ENCODE measurements around the gene SNX32.

SNX32 gene

GRCh38 chr11:65816696-65817095, 17.1 kb upstream of the SNX32 start:
- Histone ChIP-seq H3F3A (ENCODE audit: low read depth) (peaks cover 4% of the 10 kb centered on the region; the same call in 1 of the 2 replicates), H3K4me1 (ENCODE audit: insufficient read depth, low read length, poor library complexity, severe bottlenecking) (peaks cover 13% of the 10 kb centered on the region), H3K9me3 (ENCODE audit: insufficient read depth, low read depth, low read length) (no peaks in the 10 kb centered on the region), H3K9me2 (replicated peaks; ENCODE audit: low read depth, low read length) (no peaks in the 10 kb centered on the region), H3K4me3 (ENCODE audit: low read length, poor library complexity, severe bottlenecking) (peak overlapping the region; percentile 77), H4K20me1 (ENCODE audit: insufficient read depth, low read length, poor library complexity, severe bottlenecking) (no peaks in the 10 kb centered on the region), H3K27me3 (ENCODE audit: insufficient read depth, low read length, poor library complexity, severe bottlenecking) (no peaks in the 10 kb centered on the region), H2AFZ (ENCODE audit: low read length) (no peak overlapping the region), H3K9ac (ENCODE audit: low read depth, low read length, poor library complexity, severe bottlenecking) (no peak overlapping the region), H3K4me2 (ENCODE audit: low read depth, low read length, poor library complexity, severe bottlenecking) (peak overlapping the region; percentile 87), H3K79me2 (ENCODE audit: insufficient read depth, low read length) (peaks cover 13% of the 10 kb centered on the region; the same call in 1 of the 2 replicates), H3K36me3 (ENCODE audit: insufficient read depth, low read length) (no peaks in the 10 kb centered on the region)
- TF ChIP-seq EZH2phosphoT487 (IDR thresholded peaks at IDR 0.05; ENCODE audit: borderline replicate concordance) = no peak
- no peak for TF ChIP-seq CTCF (conservative IDR thresholded peaks at IDR 0.05; ENCODE audit: low read length)

DNA sequence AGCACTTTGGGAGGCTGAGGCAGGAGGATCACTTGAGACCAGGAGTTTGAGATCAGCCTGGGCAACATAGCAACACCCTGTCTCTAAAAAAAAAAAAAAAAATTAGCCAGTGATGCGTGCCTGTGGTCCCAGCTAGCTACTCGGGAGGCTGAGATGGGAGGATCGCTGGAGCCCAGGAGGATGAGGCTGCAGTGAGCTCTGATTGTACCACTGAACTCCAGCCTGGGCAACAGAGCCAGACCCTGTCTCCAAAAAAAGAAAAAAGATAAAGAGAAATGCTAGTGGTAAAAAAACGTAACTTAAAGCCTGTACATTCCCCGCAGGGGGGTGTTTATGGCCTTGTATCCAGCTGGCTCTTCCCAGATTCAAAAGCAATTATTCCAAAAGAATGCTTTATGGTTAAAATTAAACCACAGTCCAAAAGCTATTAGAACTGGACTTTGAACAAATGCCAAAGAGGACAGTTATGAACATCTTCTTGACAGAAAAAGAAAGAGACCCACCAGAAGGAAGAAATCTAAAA, 16.4 kb upstream of the SNX32 start:
- Histone ChIP-seq H2AFZ (ENCODE audit: low read length) (peak overlapping the region; percentile 87), H3K4me3 (ENCODE audit: low read length, poor library complexity, severe bottlenecking) (peak overlapping the region; percentile 77), H3K9me2 (replicated peaks; ENCODE audit: low read depth, low read length) (no peaks in the 10 kb centered on the region), H3K9me3 (ENCODE audit: insufficient read depth, low read depth, low read length) (no peaks in the 10 kb centered on the region), H3K4me2 (ENCODE audit: low read depth, low read length, poor library complexity, severe bottlenecking) (peak overlapping the region; percentile 87), H3F3A (ENCODE audit: low read depth) (peaks cover 4% of the 10 kb centered on the region; the same call in 1 of the 2 replicates), H3K9ac (ENCODE audit: low read depth, low read length, poor library complexity, severe bottlenecking) (peak overlapping the region; percentile 77), H3K36me3 (ENCODE audit: insufficient read depth, low read length) (no peaks in the 10 kb centered on the region), H3K4me1 (ENCODE audit: insufficient read depth, low read length, poor library complexity, severe bottlenecking) (peaks cover 13% of the 10 kb centered on the region), H3K27me3 (ENCODE audit: insufficient read depth, low read length, poor library complexity, severe bottlenecking) (no peaks in the 10 kb centered on the region), H3K79me2 (ENCODE audit: insufficient read depth, low read length) (peaks cover 13% of the 10 kb centered on the region; the same call in 1 of the 2 replicates), H4K20me1 (ENCODE audit: insufficient read depth, low read length, poor library complexity, severe bottlenecking) (no peaks in the 10 kb centered on the region)
- no peak for TF ChIP-seq CTCF (conservative IDR thresholded peaks at IDR 0.05; ENCODE audit: low read length)

DNA sequence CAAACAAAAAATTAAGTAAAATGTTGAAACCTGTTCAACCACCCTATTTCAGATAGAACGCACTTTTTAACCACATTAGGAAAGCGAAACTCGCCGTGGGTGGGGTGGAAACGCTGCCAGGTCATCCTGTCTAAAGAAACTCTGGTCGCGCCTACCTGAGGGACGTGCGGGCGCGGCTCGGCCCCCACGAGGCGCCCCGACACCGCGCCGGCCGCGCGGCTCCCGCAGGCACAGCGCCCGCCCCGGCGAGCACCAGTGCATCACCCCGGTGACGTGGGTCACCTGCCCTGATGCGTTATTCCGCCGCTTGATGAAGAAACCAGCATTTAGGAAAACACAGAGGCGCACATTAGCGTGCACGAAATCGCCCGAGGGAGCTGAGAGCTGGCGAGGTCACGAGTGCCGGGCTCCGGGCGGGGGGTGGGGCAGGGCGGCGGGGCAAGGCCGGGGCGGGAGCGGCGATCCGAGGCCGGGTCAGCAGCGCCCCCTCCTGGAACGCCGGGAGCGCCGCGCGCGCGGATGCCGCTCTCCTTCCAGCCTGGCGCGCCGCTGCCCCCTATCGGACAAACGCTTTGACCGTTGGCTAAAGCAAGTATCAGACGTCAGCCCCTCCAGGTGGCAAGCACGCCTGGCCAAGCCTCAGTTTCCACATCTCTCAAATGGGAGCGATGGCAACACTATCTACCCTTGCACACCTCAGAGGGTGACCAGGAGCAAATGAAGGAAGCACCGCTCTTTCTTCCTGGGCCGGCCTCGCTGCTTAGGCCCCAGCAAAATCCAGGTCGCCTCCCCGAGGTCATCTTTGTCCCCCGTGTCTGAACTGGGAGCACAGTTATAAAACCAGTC, 15.7 kb upstream of the SNX32 start:
- no peaks in the 10 kb centered on the region for H4K20me1 ChIP-seq (ENCODE audit: insufficient read depth, low read length, poor library complexity, severe bottlenecking)

More for the DNA sequence above, 15.7 kb upstream of the SNX32 start:
- H3K9me2 ChIP-seq (replicated peaks; ENCODE audit: low read depth, low read length) = no peaks in the 10 kb centered on the region
- no peaks in the 10 kb centered on the region for H3K36me3 ChIP-seq (ENCODE audit: insufficient read depth, low read length)
- H3K4me2 ChIP-seq (ENCODE audit: low read depth, low read length, poor library complexity, severe bottlenecking) = peak overlapping the region; percentile 87
- no peaks in the 10 kb centered on the region for H3K9me3 ChIP-seq (ENCODE audit: insufficient read depth, low read depth, low read length)
- peak overlapping the region; percentile 87 for H2AFZ ChIP-seq (ENCODE audit: low read length)
- H3K79me2 ChIP-seq (ENCODE audit: insufficient read depth, low read length) = peaks cover 13% of the 10 kb centered on the region; the same call in 1 of the 2 replicates
- H3K4me3 ChIP-seq (ENCODE audit: low read length, poor library complexity, severe bottlenecking) = peak overlapping the region; percentile 77
- TF ChIP-seq EZH2phosphoT487 (IDR thresholded peaks at IDR 0.05; ENCODE audit: borderline replicate concordance) (no peak), CTCF (conservative IDR thresholded peaks at IDR 0.05; ENCODE audit: low read length) (peak; percentile 88)
- peak overlapping the region; percentile 77 for H3K9ac ChIP-seq (ENCODE audit: low read depth, low read length, poor library complexity, severe bottlenecking)
- H3F3A ChIP-seq (ENCODE audit: low read depth) = peaks cover 2% of the 10 kb centered on the region; the same call in 1 of the 2 replicates
- no peaks in the 10 kb centered on the region for H3K27me3 ChIP-seq (ENCODE audit: insufficient read depth, low read length, poor library complexity, severe bottlenecking)
- peaks cover 13% of the 10 kb centered on the region for H3K4me1 ChIP-seq (ENCODE audit: insufficient read depth, low read length, poor library complexity, severe bottlenecking)
